Measurements from ENCODE around the gene CTAG2.

CTAG2 gene

GRCh38 chrX:154607370-154607769 is 46.0 kb downstream of the CTAG2 start:
- Histone ChIP-seq H3K9ac (no peak overlapping the region), H3K4me1 (no peaks in the 10 kb centered on the region), H3K9me3 (ENCODE audit: control insufficient read depth, low read length) (no peaks in the 10 kb centered on the region), H3K36me3 (ENCODE audit: control insufficient read depth, insufficient read depth, low read length) (no peaks in the 10 kb centered on the region), H3K27me3 (ENCODE audit: control insufficient read depth, insufficient read depth, low read length) (no peaks in the 10 kb centered on the region), H3K79me2 (no peaks in the 10 kb centered on the region), H2AFZ (no peak overlapping the region), H3K4me3 (ENCODE audit: low read depth, low read length) (no peak overlapping the region), H3K4me2 (ENCODE audit: low read length) (no peak overlapping the region), H3K27ac (no peak overlapping the region)
- TF ChIP-seq, protein P1, sequence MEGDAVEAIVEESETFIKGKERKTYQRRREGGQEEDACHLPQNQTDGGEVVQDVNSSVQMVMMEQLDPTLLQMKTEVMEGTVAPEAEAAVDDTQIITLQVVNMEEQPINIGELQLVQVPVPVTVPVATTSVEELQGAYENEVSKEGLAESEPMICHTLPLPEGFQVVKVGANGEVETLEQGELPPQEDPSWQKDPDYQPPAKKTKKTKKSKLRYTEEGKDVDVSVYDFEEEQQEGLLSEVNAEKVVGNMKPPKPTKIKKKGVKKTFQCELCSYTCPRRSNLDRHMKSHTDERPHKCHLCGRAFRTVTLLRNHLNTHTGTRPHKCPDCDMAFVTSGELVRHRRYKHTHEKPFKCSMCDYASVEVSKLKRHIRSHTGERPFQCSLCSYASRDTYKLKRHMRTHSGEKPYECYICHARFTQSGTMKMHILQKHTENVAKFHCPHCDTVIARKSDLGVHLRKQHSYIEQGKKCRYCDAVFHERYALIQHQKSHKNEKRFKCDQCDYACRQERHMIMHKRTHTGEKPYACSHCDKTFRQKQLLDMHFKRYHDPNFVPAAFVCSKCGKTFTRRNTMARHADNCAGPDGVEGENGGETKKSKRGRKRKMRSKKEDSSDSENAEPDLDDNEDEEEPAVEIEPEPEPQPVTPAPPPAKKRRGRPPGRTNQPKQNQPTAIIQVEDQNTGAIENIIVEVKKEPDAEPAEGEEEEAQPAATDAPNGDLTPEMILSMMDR (IDR thresholded peaks at IDR 0.05) = no peak

DNA sequence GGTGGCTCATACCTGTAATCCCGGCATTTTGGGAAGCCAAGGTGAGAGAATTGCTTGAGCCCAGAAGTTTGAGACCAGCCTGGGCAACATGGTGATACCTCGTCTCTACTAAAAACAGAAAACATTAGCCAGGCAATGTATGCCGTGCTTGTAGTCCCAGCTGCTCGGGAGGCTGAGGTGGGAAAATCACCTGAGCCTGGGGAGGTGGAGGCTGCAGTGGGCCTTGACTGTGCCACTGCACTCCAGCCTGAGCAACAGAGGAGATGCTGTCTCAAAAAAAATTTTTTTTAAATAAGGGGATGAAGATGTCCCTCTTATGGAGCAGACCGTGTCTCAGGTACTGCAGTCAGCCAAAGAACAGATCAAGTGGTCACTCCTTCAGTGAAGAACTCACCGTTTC is 47.8 kb downstream of the CTAG2 start:
- H2AFZ ChIP-seq = no peak overlapping the region
- H3K9ac ChIP-seq = no peak overlapping the region
- H3K27ac ChIP-seq = no peak overlapping the region
- H3K79me2 ChIP-seq = no peaks in the 10 kb centered on the region
- no peaks in the 10 kb centered on the region for H3K9me3 ChIP-seq (ENCODE audit: control insufficient read depth, low read length)
- no peaks in the 10 kb centered on the region for H3K4me1 ChIP-seq
- no peaks in the 10 kb centered on the region for H3K36me3 ChIP-seq (ENCODE audit: control insufficient read depth, insufficient read depth, low read length)
- no peak overlapping the region for H3K4me3 ChIP-seq (ENCODE audit: low read depth, low read length)
- TF ChIP-seq, protein P1 (IDR thresholded peaks at IDR 0.05) = no peak
- no peak overlapping the region for H3K4me2 ChIP-seq (ENCODE audit: low read length)
- no peaks in the 10 kb centered on the region for H3K27me3 ChIP-seq (ENCODE audit: control insufficient read depth, insufficient read depth, low read length)

DNA sequence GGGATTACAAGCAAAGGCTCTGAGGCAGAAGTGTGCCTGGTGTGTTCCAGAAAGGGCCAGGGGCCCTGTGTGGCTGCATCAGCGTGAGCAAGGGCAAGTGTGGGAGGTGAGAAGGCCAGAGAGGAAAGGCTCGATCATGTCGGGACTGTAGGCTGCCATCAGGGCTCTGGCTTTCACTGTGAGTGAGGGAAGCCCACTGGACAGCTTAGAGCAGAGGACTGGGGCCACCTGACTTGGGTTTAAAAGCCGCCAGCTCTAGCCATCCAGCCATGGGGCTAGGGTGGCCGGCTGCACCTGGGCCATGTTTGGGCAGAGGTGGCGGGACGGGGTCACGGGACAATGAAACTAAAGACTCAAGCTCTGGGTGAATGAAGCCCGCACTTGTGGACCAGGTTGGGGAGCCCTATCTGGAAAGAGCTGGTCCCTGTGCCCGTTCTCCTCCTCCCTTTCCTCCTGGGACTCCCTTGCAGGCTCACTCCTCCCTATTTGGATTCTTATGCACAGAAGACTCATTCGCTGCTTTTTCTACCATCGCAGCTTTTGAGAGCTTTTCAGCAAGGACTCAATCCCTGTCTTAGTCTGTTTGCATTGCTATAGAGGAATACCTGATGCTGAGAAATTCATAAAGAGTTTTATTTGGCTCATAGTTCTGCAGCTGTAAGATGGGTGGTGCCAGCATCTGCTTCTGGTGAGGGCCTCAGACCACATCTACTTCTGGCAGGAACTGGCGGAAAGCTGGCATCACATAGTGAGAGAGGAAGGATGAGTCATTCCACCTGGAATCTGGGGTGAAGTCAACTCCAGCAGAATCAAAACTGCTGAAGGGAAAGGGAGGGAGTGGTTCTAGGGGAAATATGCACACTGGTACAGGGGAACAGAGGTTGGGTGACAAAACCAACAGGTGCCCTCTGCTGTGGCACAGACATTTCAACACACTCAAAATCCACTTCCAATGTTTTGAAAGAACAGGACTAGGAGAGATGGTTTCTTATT is 49.6 kb downstream of the CTAG2 start:
- no peak overlapping the region for H3K4me2 ChIP-seq (ENCODE audit: low read length)
- TF ChIP-seq, protein P1 (IDR thresholded peaks at IDR 0.05) = no peak
- H3K36me3 ChIP-seq (ENCODE audit: control insufficient read depth, insufficient read depth, low read length) = no peaks in the 10 kb centered on the region
- H3K4me1 ChIP-seq = no peaks in the 10 kb centered on the region
- H2AFZ ChIP-seq = no peak overlapping the region
- H3K9ac ChIP-seq = no peak overlapping the region
- H3K4me3 ChIP-seq (ENCODE audit: low read depth, low read length) = no peak overlapping the region
- H3K79me2 ChIP-seq = no peaks in the 10 kb centered on the region
- no peaks in the 10 kb centered on the region for H3K9me3 ChIP-seq (ENCODE audit: control insufficient read depth, low read length)
- H3K27me3 ChIP-seq (ENCODE audit: control insufficient read depth, insufficient read depth, low read length) = no peaks in the 10 kb centered on the region
- H3K27ac ChIP-seq = no peak overlapping the region

DNA sequence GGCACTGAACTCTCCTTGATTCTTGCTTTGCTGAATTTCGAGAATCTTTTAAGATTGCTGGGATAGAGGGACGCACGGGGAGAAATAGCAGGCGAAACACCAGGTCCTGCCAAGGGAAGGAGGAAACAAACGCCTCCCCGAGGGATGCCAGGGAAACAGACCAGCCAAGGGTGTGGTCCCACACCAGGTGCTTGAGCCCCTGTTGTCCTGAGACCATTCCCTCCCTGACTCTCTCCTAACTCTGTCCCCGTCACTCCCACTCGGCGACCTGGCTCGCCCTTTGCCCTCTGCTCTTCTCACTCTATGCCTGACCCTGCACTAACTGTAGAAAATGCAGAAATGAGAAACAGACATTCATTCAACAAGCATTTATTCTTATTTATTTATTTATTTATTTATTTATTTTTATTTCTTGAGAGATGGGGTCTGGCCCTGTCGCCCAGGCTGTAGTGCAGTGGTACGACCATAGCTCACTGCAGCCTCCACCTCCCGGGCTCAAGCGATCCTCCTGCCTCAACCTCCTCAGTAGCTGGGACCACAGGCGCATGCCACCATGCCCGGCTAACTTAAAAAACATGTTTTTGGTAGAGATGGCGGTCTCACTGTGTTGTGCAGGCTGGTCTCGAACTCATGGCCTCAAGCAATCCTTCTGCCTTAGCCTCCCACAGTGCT is 50.5 kb downstream of the CTAG2 start:
- H2AFZ ChIP-seq = no peak overlapping the region
- H3K36me3 ChIP-seq (ENCODE audit: control insufficient read depth, insufficient read depth, low read length) = no peaks in the 10 kb centered on the region
- TF ChIP-seq, protein P1 (IDR thresholded peaks at IDR 0.05) = no peak
- no peaks in the 10 kb centered on the region for H3K79me2 ChIP-seq
- no peak overlapping the region for H3K27ac ChIP-seq
- H3K9me3 ChIP-seq (ENCODE audit: control insufficient read depth, low read length) = no peaks in the 10 kb centered on the region
- H3K4me2 ChIP-seq (ENCODE audit: low read length) = no peak overlapping the region
- H3K27me3 ChIP-seq (ENCODE audit: control insufficient read depth, insufficient read depth, low read length) = no peaks in the 10 kb centered on the region
- H3K4me3 ChIP-seq (ENCODE audit: low read depth, low read length) = no peak overlapping the region
- H3K4me1 ChIP-seq = no peaks in the 10 kb centered on the region
- no peak overlapping the region for H3K9ac ChIP-seq
